HCT116 (cell line): ENCODE results near the gene SMIM44. TPM values are rescaled to one million over a fixed set of nuclear protein-coding genes. Genes with fewer than 3 reads are reported as not detected.

Experiments
- ATAC-seq: fragments of 200-7000 bp; cut with Tn5 transposase; 2 replicates; pipeline ENCODE4 v1.9.1; 2020; ENCODE audit warnings: mild to moderate bottlenecking, moderate library complexity
- BruUV-seq: library from RNA; stranded (reverse); fragments of 400-500 nt; replicated peaks from 2 replicates; lab custom pipeline; 2021; lab: Mats Ljungman, UMichigan
- CTCF ChIA-PET: fragments of 300-600 bp; sonication (Branson Sonifier 250); formaldehyde crosslinking; loops from one replicate; lab custom pipeline; 2021; ENCODE audit warnings: antibody characterized with exemption; lab: Charles Lee
- POLR2A ChIA-PET: fragments of 300-600, 350-600 bp; sonication (Branson Sonifier 250); formaldehyde crosslinking; loops from one replicate; lab custom pipeline; 2021; ENCODE audit warnings: antibody characterized with exemption; lab: Charles Lee
- RAD21 ChIA-PET, 2 experiments: fragments of 300-600 bp; sonication (Branson Sonifier 250); formaldehyde crosslinking; loops; one replicate each; lab custom pipeline; 2023; ENCODE audit warnings: low total read pairs in 2 of 2; ENCODE audit not compliant: uncharacterized antibody in 2 of 2, unreplicated experiment in 2 of 2, low non-redundant PET in 1 of 2; lab: Charles Lee
- DNase-seq: peaks from one replicate; pipeline ENCODE4 v3.0.0-alpha.2; 2010; ENCODE audit warnings: low read depth, low spot score
- H2AFZ ChIP-seq: fragments of 200-600 bp; shearing (Covaris generic), sonication (generic); 2 replicates; pipeline ENCODE4 v1.6.1; 2017; ENCODE audit warnings: low read depth, mixed run types, mixed read lengths, antibody characterized with exemption, low read length; ENCODE audit not compliant: poor library complexity, severe bottlenecking
- H3K27ac ChIP-seq: 2 replicates; pipeline ENCODE4 v1.5.1; 2012; ENCODE audit warnings: low read depth, low read length
- H3K27me3 ChIP-seq: fragments of 200-600 bp; sonication (generic); 2 replicates; pipeline ENCODE4 v1.6.1; 2016; ENCODE audit warnings: mixed run types, low read length, mixed read lengths; ENCODE audit not compliant: insufficient read depth
- H3K36me3 ChIP-seq, 2 experiments: fragments of 200-500 bp in 1 of 2; fragments of 200-600 bp in 1 of 2; sonication (Bioruptor generic) in 1 of 2; sonication (generic) in 1 of 2; 2 replicates each; pipeline versions ENCODE4 v1.5.1 to v1.6.1; 2014 to 2016; ENCODE audit warnings: low read length in 2 of 2, inconsistent platforms in 1 of 2, mixed read lengths in 1 of 2, mixed run types in 1 of 2; ENCODE audit not compliant: insufficient read depth in 2 of 2, control insufficient read depth in 1 of 2
- H3K4me1 ChIP-seq, 2 experiments: fragments of 200-600 bp in 1 of 2; sonication (generic) in 1 of 2; 2 replicates each; pipeline versions ENCODE4 v1.5.1 to v1.6.1; 2012 to 2017; ENCODE audit warnings: low read length in 2 of 2, inconsistent platforms in 1 of 2, mild to moderate bottlenecking in 1 of 2, mixed read lengths in 1 of 2, mixed run types in 1 of 2, moderate library complexity in 1 of 2; ENCODE audit not compliant: insufficient read depth in 2 of 2, control insufficient read depth in 1 of 2
- H3K4me2 ChIP-seq: fragments of 200-600 bp; sonication (generic); 2 replicates; pipeline ENCODE4 v1.6.1; 2017; ENCODE audit warnings: mixed run types, low read length, mixed read lengths
- H3K4me3 ChIP-seq, 2 experiments: fragments of 200-600 bp in 1 of 2; sonication (generic) in 1 of 2; replicated peaks in 1 of 2; 2 replicates each; pipeline ENCODE4 v1.5.1; 2011 to 2016; ENCODE audit warnings: low read length in 2 of 2, control low read depth in 1 of 2, low read depth in 1 of 2, mild to moderate bottlenecking in 1 of 2, mixed read lengths in 1 of 2, mixed run types in 1 of 2
- H3K79me2 ChIP-seq: fragments of 200-600 bp; sonication (generic); 2 replicates; pipeline ENCODE4 v1.6.1; 2017; ENCODE audit warnings: mild to moderate bottlenecking, mixed run types, low read length, moderate library complexity, mixed read lengths; ENCODE audit not compliant: insufficient read depth
- H3K9ac ChIP-seq: fragments of 200-600 bp; sonication (generic); 2 replicates; pipeline ENCODE4 v1.6.1; 2016; ENCODE audit warnings: low read length, mixed read lengths
- H3K9me2 ChIP-seq: fragments of 200-600 bp; sonication (generic), shearing (Covaris generic); 2 replicates; pipeline ENCODE4 v1.6.1; 2017; ENCODE audit warnings: mixed run types, mild to moderate bottlenecking, moderate library complexity; ENCODE audit not compliant: insufficient read depth
- H3K9me3 ChIP-seq, 2 experiments: fragments of 200-500 bp in 1 of 2; fragments of 200-600 bp in 1 of 2; sonication (Bioruptor generic) in 1 of 2; sonication (generic) in 1 of 2; 2 replicates each; pipeline ENCODE4 v1.6.1; 2014 to 2017; ENCODE audit warnings: low read length in 2 of 2, mixed read lengths in 2 of 2, inconsistent platforms in 1 of 2, low read depth in 1 of 2, mild to moderate bottlenecking in 1 of 2, mixed run types in 1 of 2, moderate library complexity in 1 of 2; ENCODE audit not compliant: control insufficient read depth in 1 of 2, insufficient read depth in 1 of 2
- H4K20me1 ChIP-seq: fragments of 200-600 bp; sonication (generic), shearing (Covaris generic); 2 replicates; pipeline ENCODE4 v1.6.1; 2017; ENCODE audit warnings: mixed run types, mild to moderate bottlenecking, moderate library complexity; ENCODE audit not compliant: insufficient read depth
- CBX3 ChIP-seq: IDR thresholded peaks from 2 replicates; pipeline ENCODE4 v1.6.1; 2012; ENCODE audit warnings: low read depth
- CEBPB ChIP-seq: IDR thresholded peaks from 2 replicates; pipeline ENCODE4 v1.6.1; 2012; ENCODE audit warnings: low read depth
- EGR1 ChIP-seq: IDR thresholded peaks from 2 replicates; pipeline ENCODE4 v1.6.1; 2012; ENCODE audit warnings: low read depth
- ELF1 ChIP-seq: IDR thresholded peaks from 2 replicates; pipeline ENCODE4 v1.6.1; 2012; ENCODE audit warnings: low read depth, borderline replicate concordance
- EZH2 ChIP-seq: fragments of 200-600 bp; sonication (generic); IDR thresholded peaks from 2 replicates; pipeline ENCODE4 v1.6.1; 2017; ENCODE audit warnings: antibody characterized with exemption, mixed run types
- EZH2phosphoT487 ChIP-seq: fragments of 200-600 bp; IDR thresholded peaks from 2 replicates; pipeline ENCODE4 v1.6.1; 2018; ENCODE audit warnings: antibody characterized with exemption, borderline replicate concordance
- FOSL1 ChIP-seq: IDR thresholded peaks from 2 replicates; pipeline ENCODE4 v1.6.1; 2012; ENCODE audit warnings: low read depth
- JUND ChIP-seq: IDR thresholded peaks from 2 replicates; pipeline ENCODE4 v1.6.1; 2012
- POLR2A ChIP-seq: IDR thresholded peaks from 2 replicates; pipeline ENCODE4 v1.7.0; 2011; ENCODE audit warnings: borderline replicate concordance; ENCODE audit not compliant: insufficient read depth, insufficient read length; ENCODE audit errors: extremely low read depth
- POLR2AphosphoS5 ChIP-seq: IDR thresholded peaks from 2 replicates; pipeline ENCODE4 v1.6.1; 2011; ENCODE audit warnings: mild to moderate bottlenecking, low read depth, low read length, moderate library complexity
- RAD21 ChIP-seq: IDR thresholded peaks from 2 replicates; pipeline ENCODE4 v1.6.1; 2012; ENCODE audit warnings: low read depth, mild to moderate bottlenecking
- SIN3A ChIP-seq: IDR thresholded peaks from 2 replicates; pipeline ENCODE4 v1.6.1; 2012; ENCODE audit warnings: low read depth
- SP1 ChIP-seq: IDR thresholded peaks from 2 replicates; pipeline ENCODE4 v1.6.1; 2012; ENCODE audit warnings: low read depth
- SRF ChIP-seq: IDR thresholded peaks from 2 replicates; pipeline ENCODE4 v1.6.1; 2012; ENCODE audit warnings: low read depth
- TCF7L2 ChIP-seq: IDR thresholded peaks from 2 replicates; pipeline ENCODE4 v1.7.0; 2011; ENCODE audit warnings: borderline replicate concordance, inconsistent platforms; ENCODE audit not compliant: insufficient read depth, insufficient read length; ENCODE audit errors: extremely low read depth
- ZFX ChIP-seq: fragments of 450-650 bp; IDR thresholded peaks from 2 replicates; pipeline ENCODE4 v1.6.1; 2017
- ZNF274 ChIP-seq: fragments of 200-500 bp; sonication (Bioruptor generic); IDR thresholded peaks from 2 replicates; pipeline ENCODE4 v1.6.1; 2014; ENCODE audit warnings: mild to moderate bottlenecking, low read depth, low read length, inconsistent platforms
- intact Hi-C: fragments of 100-400 bp; cut with micrococcal nuclease; formaldehyde crosslinking; loops from 2 replicates; pipeline ENCODE4 v1.10.0; 2022
- total RNA-seq: library from RNA; stranded (reverse); gene quantifications from one replicate; pipeline ENCODE4 v1.2.1, GENCODE V29; 2021; ENCODE audit not compliant: unreplicated experiment
- TF ChIP-seq, protein P1 (sequence below): IDR thresholded peaks from 2 replicates; pipeline ENCODE4 v1.6.1; 2012; ENCODE audit warnings: low read depth
- TF ChIP-seq, protein P2 (sequence below): IDR thresholded peaks from 2 replicates; pipeline ENCODE4 v1.6.1; 2012
- TF ChIP-seq, protein P3 (sequence below), 3 experiments: fragments of 200-600 bp in 1 of 3; sonication (generic) in 1 of 3; IDR thresholded peaks in 2 of 3; conservative IDR thresholded peaks in 1 of 3; 2 replicates each; pipeline ENCODE4 v1.5.1; 2012 to 2017; ENCODE audit warnings: low read depth in 2 of 3, low read length in 2 of 3, antibody characterized with exemption in 1 of 3, borderline replicate concordance in 1 of 3, control low read depth in 1 of 3, mild to moderate bottlenecking in 1 of 3, mixed read lengths in 1 of 3, mixed run types in 1 of 3, moderate library complexity in 1 of 3; ENCODE audit not compliant: insufficient read depth in 1 of 3

The SMIM44 gene
- total RNA-seq, 1 experiment from 2014 or later, result not detected

DNA sequence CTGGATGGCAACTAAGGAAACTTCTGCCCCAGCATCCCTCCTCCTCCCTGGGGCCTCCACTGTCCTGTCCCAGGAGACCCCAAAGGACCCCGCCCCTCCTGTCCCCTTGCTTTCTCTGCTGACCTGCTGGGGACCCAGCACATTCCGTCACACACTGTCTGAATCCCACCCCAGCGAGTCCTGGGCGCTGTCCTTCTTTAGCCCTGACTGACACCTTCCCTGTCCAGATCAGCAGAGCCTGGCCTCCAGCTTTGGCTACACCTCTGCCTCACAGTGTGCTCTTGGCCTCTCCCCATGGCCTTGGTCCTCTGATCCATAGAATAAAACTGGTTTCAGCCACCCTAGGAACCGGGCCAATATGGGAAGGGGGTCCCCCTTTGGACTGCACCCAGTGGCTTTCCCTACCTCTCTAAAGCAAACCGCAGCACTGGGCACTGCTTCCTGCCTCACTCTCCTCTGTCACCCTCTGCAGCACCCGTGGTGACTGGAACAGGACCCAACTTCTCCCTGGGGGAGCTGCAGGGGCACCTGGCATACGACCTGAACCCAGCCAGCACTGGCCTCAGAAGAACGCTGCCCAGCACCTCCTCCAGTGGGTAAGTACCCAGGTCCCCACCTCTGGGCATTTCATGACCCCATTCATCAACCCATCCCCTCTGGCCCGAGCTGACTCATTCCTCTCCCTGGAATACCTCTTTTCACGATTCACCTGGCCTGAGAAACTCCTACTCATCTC, 49.3 kb downstream of the SMIM44 start (continued):
- TF ChIP-seq ZNF274, result no peak
- no peak for TF ChIP-seq JUND
- TF ChIP-seq ELF1, result no peak
- TF ChIP-seq SP1, result no peak
- TF ChIP-seq SRF, result no peak
- TF ChIP-seq TCF7L2, result no peak
- no peak for TF ChIP-seq SIN3A
- no peak for TF ChIP-seq POLR2A

DNA sequence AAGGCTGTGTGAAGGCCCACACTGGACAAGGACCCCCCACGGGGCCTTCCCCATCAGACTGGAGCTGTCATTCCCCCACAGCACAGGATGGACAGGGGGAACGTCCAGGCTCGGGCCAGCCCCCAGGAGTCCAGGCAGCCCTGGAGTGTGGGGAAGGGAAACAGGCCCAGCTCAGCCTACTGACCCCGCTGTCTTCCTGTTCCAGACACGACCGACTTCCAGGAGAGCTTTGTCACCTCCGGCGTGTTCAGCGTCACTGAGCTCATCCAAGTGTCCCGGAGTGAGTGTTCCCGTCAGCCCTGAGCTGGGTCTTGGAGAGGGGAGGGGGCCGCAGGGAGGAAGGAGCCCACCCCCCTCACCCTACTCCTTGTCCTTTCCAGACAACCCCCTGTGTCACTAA, 49.9 kb downstream of the SMIM44 start:
- DNase-seq, result no peak
- H3K9me3 ChIP-seq, result peaks cover 0 to 2% of the 10 kb centered on the region in 2 experiments; a peak in 1 of 4 replicates
- no peaks in the 10 kb centered on the region for H4K20me1 ChIP-seq
- H2AFZ ChIP-seq, result no peak overlapping the region
- no peak overlapping the region for H3K9ac ChIP-seq
- H3K36me3 ChIP-seq, result peaks cover 6 to 27% of the 10 kb centered on the region in 2 experiments
- H3K4me2 ChIP-seq, result no peak overlapping the region
- H3K79me2 ChIP-seq, result peaks cover 40% of the 10 kb centered on the region; the same call in 1 of the 2 replicates
- CTCF ChIA-PET, result interaction anchor here (0.6 kb wide), 1 partner anchor 40 kb away, joined by 5 read pairs; no protein-coding TSS in a partner anchor
- RAD21 ChIA-PET, result no interaction called here
- no peak overlapping the region for H3K4me3 ChIP-seq
- no peaks in the 10 kb centered on the region for H3K9me2 ChIP-seq
- no peak for ATAC-seq
- POLR2A ChIA-PET, result no interaction called here
- intact Hi-C loops, result no loop called here
- peaks cover 3 to 16% of the 10 kb centered on the region in 2 experiments for H3K4me1 ChIP-seq
- no peaks in the 10 kb centered on the region for H3K27me3 ChIP-seq
- no peak overlapping the region; the same call in 1 of the 2 replicates for H3K27ac ChIP-seq
- BruUV-seq, result no TSS peak
- no peak for TF ChIP-seq JUND
- TF ChIP-seq ELF1, result no peak
- TF ChIP-seq SRF, result no peak
- TF ChIP-seq, protein P1, sequence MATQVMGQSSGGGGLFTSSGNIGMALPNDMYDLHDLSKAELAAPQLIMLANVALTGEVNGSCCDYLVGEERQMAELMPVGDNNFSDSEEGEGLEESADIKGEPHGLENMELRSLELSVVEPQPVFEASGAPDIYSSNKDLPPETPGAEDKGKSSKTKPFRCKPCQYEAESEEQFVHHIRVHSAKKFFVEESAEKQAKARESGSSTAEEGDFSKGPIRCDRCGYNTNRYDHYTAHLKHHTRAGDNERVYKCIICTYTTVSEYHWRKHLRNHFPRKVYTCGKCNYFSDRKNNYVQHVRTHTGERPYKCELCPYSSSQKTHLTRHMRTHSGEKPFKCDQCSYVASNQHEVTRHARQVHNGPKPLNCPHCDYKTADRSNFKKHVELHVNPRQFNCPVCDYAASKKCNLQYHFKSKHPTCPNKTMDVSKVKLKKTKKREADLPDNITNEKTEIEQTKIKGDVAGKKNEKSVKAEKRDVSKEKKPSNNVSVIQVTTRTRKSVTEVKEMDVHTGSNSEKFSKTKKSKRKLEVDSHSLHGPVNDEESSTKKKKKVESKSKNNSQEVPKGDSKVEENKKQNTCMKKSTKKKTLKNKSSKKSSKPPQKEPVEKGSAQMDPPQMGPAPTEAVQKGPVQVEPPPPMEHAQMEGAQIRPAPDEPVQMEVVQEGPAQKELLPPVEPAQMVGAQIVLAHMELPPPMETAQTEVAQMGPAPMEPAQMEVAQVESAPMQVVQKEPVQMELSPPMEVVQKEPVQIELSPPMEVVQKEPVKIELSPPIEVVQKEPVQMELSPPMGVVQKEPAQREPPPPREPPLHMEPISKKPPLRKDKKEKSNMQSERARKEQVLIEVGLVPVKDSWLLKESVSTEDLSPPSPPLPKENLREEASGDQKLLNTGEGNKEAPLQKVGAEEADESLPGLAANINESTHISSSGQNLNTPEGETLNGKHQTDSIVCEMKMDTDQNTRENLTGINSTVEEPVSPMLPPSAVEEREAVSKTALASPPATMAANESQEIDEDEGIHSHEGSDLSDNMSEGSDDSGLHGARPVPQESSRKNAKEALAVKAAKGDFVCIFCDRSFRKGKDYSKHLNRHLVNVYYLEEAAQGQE, result no peak
- no peak for TF ChIP-seq RAD21
- TF ChIP-seq EZH2, result no peak
- TF ChIP-seq TCF7L2, result no peak
- TF ChIP-seq FOSL1, result no peak
- TF ChIP-seq ZFX, result no peak
- TF ChIP-seq EZH2phosphoT487, result no peak
- TF ChIP-seq POLR2AphosphoS5, result no peak
- TF ChIP-seq, protein P2, sequence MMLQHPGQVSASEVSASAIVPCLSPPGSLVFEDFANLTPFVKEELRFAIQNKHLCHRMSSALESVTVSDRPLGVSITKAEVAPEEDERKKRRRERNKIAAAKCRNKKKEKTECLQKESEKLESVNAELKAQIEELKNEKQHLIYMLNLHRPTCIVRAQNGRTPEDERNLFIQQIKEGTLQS, result no peak
- no peak for TF ChIP-seq CBX3
- no peak for TF ChIP-seq SP1
- TF ChIP-seq CEBPB, result no peak
- no peak for TF ChIP-seq POLR2A
- no peak for TF ChIP-seq EGR1
- TF ChIP-seq, protein P3, sequence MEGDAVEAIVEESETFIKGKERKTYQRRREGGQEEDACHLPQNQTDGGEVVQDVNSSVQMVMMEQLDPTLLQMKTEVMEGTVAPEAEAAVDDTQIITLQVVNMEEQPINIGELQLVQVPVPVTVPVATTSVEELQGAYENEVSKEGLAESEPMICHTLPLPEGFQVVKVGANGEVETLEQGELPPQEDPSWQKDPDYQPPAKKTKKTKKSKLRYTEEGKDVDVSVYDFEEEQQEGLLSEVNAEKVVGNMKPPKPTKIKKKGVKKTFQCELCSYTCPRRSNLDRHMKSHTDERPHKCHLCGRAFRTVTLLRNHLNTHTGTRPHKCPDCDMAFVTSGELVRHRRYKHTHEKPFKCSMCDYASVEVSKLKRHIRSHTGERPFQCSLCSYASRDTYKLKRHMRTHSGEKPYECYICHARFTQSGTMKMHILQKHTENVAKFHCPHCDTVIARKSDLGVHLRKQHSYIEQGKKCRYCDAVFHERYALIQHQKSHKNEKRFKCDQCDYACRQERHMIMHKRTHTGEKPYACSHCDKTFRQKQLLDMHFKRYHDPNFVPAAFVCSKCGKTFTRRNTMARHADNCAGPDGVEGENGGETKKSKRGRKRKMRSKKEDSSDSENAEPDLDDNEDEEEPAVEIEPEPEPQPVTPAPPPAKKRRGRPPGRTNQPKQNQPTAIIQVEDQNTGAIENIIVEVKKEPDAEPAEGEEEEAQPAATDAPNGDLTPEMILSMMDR (IDR thresholded peaks at IDR 0.05 in 2 of 3, conservative IDR thresholded peaks at IDR 0.05 in 1 of 3; ENCODE audit: borderline replicate concordance in 1 of 3, insufficient read depth in 1 of 3, low read depth in 2 of 3, low read length in 2 of 3), result no peak
